ENCODE results near the gene DAAM1. TPM values are rescaled to one million over a fixed set of nuclear protein-coding genes. Genes with fewer than 3 reads are reported as not detected.
A peak's percentile ranks its signal among the peaks of the same experiment; 100 is the strongest.

DAAM1 gene
- total and polyA plus RNA-seq, 12 donors: 7.4 to 37.4 (median 24.9) TPM

DNA sequence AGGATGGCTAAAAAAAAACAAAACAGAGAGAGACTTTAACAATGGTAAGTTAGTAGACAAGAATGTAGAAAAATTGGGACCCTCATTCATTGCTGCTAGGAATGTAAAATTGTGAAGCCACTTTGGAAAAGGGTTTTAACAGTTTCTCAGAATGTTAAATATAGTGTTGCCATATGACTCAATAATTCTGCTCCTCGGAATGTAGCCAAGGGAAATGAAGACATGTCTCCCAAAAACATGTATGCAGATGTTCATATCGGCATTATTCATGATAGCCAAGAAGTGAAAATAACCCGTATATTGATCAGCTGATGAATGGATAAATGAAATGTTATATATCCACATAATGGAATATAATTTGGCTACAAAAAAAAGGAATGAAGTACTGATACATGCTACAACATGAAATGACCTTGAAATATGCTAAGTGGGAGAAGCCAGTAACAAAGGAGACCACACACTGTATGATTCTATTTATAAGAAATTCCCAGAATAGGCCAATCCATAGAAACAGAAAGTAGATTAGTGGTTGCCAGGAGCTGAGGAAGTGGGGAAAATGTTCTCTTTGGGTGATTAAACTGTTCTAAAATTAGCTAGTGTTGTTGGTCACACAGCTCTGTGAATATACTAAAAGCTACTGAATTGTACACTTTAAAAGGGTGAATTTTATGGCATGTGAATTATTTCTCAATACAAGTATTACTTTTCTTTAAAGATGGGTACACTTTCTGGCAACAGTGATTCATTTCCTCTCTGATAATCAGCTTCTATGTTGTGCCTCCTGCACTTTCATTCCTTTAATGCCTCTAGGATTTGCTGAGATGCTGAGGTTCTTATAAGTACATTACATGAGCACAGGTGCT lies 132.5 kb downstream of the DAAM1 start:
- TF ChIP-seq, protein P1, sequence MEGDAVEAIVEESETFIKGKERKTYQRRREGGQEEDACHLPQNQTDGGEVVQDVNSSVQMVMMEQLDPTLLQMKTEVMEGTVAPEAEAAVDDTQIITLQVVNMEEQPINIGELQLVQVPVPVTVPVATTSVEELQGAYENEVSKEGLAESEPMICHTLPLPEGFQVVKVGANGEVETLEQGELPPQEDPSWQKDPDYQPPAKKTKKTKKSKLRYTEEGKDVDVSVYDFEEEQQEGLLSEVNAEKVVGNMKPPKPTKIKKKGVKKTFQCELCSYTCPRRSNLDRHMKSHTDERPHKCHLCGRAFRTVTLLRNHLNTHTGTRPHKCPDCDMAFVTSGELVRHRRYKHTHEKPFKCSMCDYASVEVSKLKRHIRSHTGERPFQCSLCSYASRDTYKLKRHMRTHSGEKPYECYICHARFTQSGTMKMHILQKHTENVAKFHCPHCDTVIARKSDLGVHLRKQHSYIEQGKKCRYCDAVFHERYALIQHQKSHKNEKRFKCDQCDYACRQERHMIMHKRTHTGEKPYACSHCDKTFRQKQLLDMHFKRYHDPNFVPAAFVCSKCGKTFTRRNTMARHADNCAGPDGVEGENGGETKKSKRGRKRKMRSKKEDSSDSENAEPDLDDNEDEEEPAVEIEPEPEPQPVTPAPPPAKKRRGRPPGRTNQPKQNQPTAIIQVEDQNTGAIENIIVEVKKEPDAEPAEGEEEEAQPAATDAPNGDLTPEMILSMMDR (IDR thresholded peaks at IDR 0.05): no peak
- TF ChIP-seq POLR2A (IDR thresholded peaks at IDR 0.05): no peak
- no peaks in the 10 kb centered on the region for H3K27me3 ChIP-seq
- H3K9me3 ChIP-seq (replicated peaks in 1 of 3): no peaks in the 10 kb centered on the region
- H3K36me3 ChIP-seq (replicated peaks in 1 of 2): peaks cover 0 to 2% of the 10 kb centered on the region in 2 donors
- 52 to 62% (median 62%) methylated on average over 3 of the region's 3 CpGs for WGBS, 4 donors
- H3K4me1 ChIP-seq (replicated peaks in 1 of 2): peaks cover 8 to 39% of the 10 kb centered on the region in 2 donors
- intact Hi-C loops (cut with DNase I): no loop called here
- H3K4me3 ChIP-seq: peak overlapping the region in 1 of 4 donors; percentile 11
- H3K27ac ChIP-seq: peak overlapping the region in 3 of 5 donors; percentile 0 to 52 (median 33)
- DNase-seq: no peak

DNA sequence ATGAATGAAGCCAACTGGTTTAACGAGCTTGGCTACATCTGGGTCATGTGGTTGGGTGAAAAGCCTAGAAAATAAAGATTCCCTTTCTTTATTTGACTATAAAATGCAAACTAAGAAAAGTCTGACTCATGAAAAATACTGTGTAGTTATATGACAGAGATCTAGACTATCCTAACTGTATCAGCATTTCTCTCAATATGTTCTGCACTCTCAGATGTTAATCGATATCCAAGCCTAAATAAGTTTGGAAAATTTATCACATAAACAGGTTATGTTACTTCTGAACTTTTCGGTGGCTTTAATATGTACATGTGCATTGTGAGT lies 133.1 kb downstream of the DAAM1 start:
- intact Hi-C loops (cut with DNase I): no loop called here
- WGBS, 4 donors: 74 to 79% (median 77%) methylated on average over 3 of the region's 3 CpGs
- no peaks in the 10 kb centered on the region for H3K27me3 ChIP-seq
- H3K36me3 ChIP-seq (replicated peaks in 1 of 2): peaks cover 0 to 8% of the 10 kb centered on the region in 2 donors
- H3K4me3 ChIP-seq: peak overlapping the region in 1 of 4 donors; percentile 11
- TF ChIP-seq, protein P1 (IDR thresholded peaks at IDR 0.05): no peak
- no peak for TF ChIP-seq POLR2A (IDR thresholded peaks at IDR 0.05)
- peaks cover 8 to 39% of the 10 kb centered on the region in 2 donors for H3K4me1 ChIP-seq (replicated peaks in 1 of 2)
- no peaks in the 10 kb centered on the region for H3K9me3 ChIP-seq (replicated peaks in 1 of 3)
- no peak for DNase-seq
- H3K27ac ChIP-seq: peak overlapping the region in 3 of 5 donors; percentile 0 to 52 (median 33)

DNA sequence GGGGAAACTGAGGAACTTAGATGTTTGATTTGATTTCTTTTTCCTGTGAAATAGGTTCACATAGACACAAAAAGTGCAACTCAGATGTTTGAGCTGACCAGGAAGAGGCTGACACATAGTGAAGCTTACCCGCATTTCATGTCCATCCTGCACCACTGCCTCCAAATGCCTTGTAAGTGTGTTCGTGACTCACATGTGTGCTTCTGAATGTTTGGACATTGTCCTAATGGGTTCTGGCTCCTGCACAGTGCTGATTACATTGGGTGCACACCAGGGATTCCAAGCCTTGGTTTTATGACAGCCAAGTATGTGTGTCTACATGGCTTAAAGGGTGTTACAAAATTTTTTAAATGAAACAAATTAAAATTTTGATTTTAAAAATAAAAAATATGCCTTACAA lies 137.4 kb downstream of the DAAM1 start:
- intact Hi-C loops (cut with DNase I): no loop called here
- peaks cover 0 to 17% of the 10 kb centered on the region in 2 donors for H3K36me3 ChIP-seq (replicated peaks in 1 of 2)

DNA sequence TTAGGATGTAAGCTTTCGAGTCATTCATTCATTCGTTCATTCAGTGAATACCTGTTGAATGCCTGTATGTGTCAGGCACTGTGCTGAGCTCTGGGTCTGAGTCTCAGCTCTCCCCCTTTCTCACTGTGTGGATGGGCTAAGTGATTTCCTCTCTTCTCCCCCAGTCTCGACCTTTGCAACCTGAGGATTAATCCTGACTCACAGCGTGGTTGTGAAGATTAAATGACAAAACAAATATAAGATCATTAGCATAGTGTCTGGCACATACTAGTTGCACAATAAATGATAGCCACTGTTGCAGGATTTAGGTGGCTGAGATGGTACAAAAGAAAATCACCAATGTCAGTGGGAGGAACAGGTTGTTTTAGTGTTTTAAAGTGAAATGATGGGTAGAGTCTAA lies 140.0 kb downstream of the DAAM1 start:
- 88 to 94% (median 89%) methylated on average over 4 of the region's 4 CpGs for WGBS, 4 donors
- H3K27ac ChIP-seq: no peak overlapping the region

More for the DNA sequence above, 137.4 kb downstream of the DAAM1 start:
- TF ChIP-seq, protein P1 (IDR thresholded peaks at IDR 0.05): no peak
- TF ChIP-seq POLR2A (IDR thresholded peaks at IDR 0.05): no peak
- H3K4me1 ChIP-seq (replicated peaks in 1 of 2): peaks cover 4 to 12% of the 10 kb centered on the region in 2 donors
- no peaks in the 10 kb centered on the region for H3K9me3 ChIP-seq (replicated peaks in 1 of 3)
- DNase-seq: no peak
- H3K27me3 ChIP-seq: no peaks in the 10 kb centered on the region
- 89 to 100% (median 95%) methylated on average over 2 of the region's 2 CpGs for WGBS, 4 donors
- no peak overlapping the region for H3K4me3 ChIP-seq
- H3K27ac ChIP-seq: no peak overlapping the region

More for the DNA sequence above, 140.0 kb downstream of the DAAM1 start:
- TF ChIP-seq, protein P1 (IDR thresholded peaks at IDR 0.05): no peak
- TF ChIP-seq POLR2A (IDR thresholded peaks at IDR 0.05): no peak
- Histone ChIP-seq H3K27me3 (no peaks in the 10 kb centered on the region), H3K36me3 (replicated peaks in 1 of 2) (peaks cover 0 to 26% of the 10 kb centered on the region in 2 donors), H3K9me3 (replicated peaks in 1 of 3) (no peaks in the 10 kb centered on the region), H3K4me1 (replicated peaks in 1 of 2) (peaks cover 0 to 5% of the 10 kb centered on the region in 2 donors), H3K4me3 (no peak overlapping the region)
- intact Hi-C loops (cut with DNase I): no loop called here
- no peak for DNase-seq
